Lung (tissue), 12 donors: ENCODE measurements around the gene DMAC2L. TPM values are rescaled to one million over a fixed set of nuclear protein-coding genes. Genes with fewer than 3 reads are reported as not detected.
"Not testable (repeated sequence)": the region's sequence is repeated elsewhere in the genome, so short reads cannot be mapped to it uniquely, and the experiment has no call there.

Source experiments
- ATAC-seq: fragments of 200-7000 bp; cut with Tn5 transposase; one replicate; pipeline ENCODE4 v1.9.1; 2020; ENCODE audit warnings: moderate number of reproducible peaks; ENCODE audit not compliant: insufficient read depth, low FRiP score
- DNase-seq, 3 donors: peaks; one replicate each; pipeline ENCODE4 v3.0.0-alpha.2; 2013 to 2017
- H3K27ac ChIP-seq, 2 donors: one replicate each; pipeline ENCODE4 v1.5.1; 2013; ENCODE audit warnings: mild to moderate bottlenecking in 2 of 2, moderate library complexity in 2 of 2, control low read depth in 1 of 2, inconsistent platforms in 1 of 2, low read depth in 1 of 2, low read length in 1 of 2
- H3K27me3 ChIP-seq, 3 donors: one replicate each; pipeline ENCODE4 v1.5.1; 2013; ENCODE audit warnings: low read length in 2 of 3; ENCODE audit not compliant: control insufficient read depth in 3 of 3, insufficient read depth in 3 of 3
- H3K36me3 ChIP-seq, 4 donors: one replicate each; pipeline ENCODE4 v1.5.1; 2013; ENCODE audit warnings: low read length in 4 of 4, mild to moderate bottlenecking in 1 of 4, moderate library complexity in 1 of 4; ENCODE audit not compliant: control insufficient read depth in 4 of 4, insufficient read depth in 4 of 4
- H3K4me1 ChIP-seq, 5 donors: one replicate each; pipeline ENCODE4 v1.5.1; 2013; ENCODE audit warnings: low read length in 5 of 5, mild to moderate bottlenecking in 2 of 5, moderate library complexity in 1 of 5; ENCODE audit not compliant: control insufficient read depth in 5 of 5, insufficient read depth in 5 of 5
- H3K4me3 ChIP-seq: one replicate; pipeline ENCODE4 v1.5.1; 2013; ENCODE audit warnings: mild to moderate bottlenecking, control low read depth, moderate library complexity
- H3K9ac ChIP-seq, 2 donors: one replicate each; pipeline ENCODE4 v1.5.1; 2013; ENCODE audit warnings: low read length in 2 of 2, control low read depth in 1 of 2; ENCODE audit not compliant: insufficient read depth in 1 of 2
- H3K9me3 ChIP-seq, 4 donors: one replicate each; pipeline ENCODE4 v1.5.1; 2013; ENCODE audit warnings: low read length in 3 of 4, mild to moderate bottlenecking in 1 of 4, moderate library complexity in 1 of 4; ENCODE audit not compliant: control insufficient read depth in 4 of 4, insufficient read depth in 3 of 4
- CTCF ChIP-seq: IDR thresholded peaks from 2 replicates; pipeline ENCODE4 v1.5.1; 2012; ENCODE audit warnings: mild to moderate bottlenecking; ENCODE audit errors: control extremely low read depth, extremely low read depth
- WGBS, 2 donors: extraction: QIAGEN DNeasy Blood & Tissue Kit; methylation state at CpG; one replicate each; pipeline ENCODE4 v1.1.7; 2013; 5-methylcytosine and 5-hydroxymethylcytosine counted together
- polyA plus RNA-seq, 2 donors: library from polyadenylated mRNA; stranded (reverse); fragments of 200-250 nt; gene quantifications; one replicate each; pipeline ENCODE4 v1.2.1, GENCODE V29; 2013
- total RNA-seq, 2 donors: library from RNA; depleted of rRNA in 1 of 2; stranded (reverse); fragments of >200 nt in 1 of 2; gene quantifications; one replicate each; pipeline ENCODE4 v1.2.1, GENCODE V29; 2014 to 2021
- donor health status: control.
- donor health status: control.
- donor health status: Bipolar disorder and iron deficiency.
- donor health status: healthy.
- donor health status: DM: yes; HTN: yes; CAD: no.

DMAC2L gene
- total and polyA plus RNA-seq, 4 donors, result 9.9 to 21.7 (median 17.9) TPM

- no peak overlapping the region for H3K9ac ChIP-seq
- H3K4me1 ChIP-seq, result peaks cover 0 to 2% (median 0%) of the 10 kb centered on the region in 5 donors
- 83 to 88% methylated on average over 4 of the region's 4 CpGs for WGBS, 2 donors
- DNase-seq, result no peak
- H3K4me3 ChIP-seq, result no peak overlapping the region
- H3K36me3 ChIP-seq, result no peaks in the 10 kb centered on the region
- no peaks in the 10 kb centered on the region for H3K27me3 ChIP-seq
- no peak for ATAC-seq
- no peak for TF ChIP-seq CTCF
- H3K9me3 ChIP-seq, result no peaks in the 10 kb centered on the region
- no peak overlapping the region for H3K27ac ChIP-seq
These were observed 41.0 kb downstream of the DMAC2L start for GRCh38 chr14:50353126-50353525.

- Histone ChIP-seq H3K9me3 (no peaks in the 10 kb centered on the region), H3K4me1 (peaks cover 0 to 2% (median 0%) of the 10 kb centered on the region in 5 donors), H3K27me3 (no peaks in the 10 kb centered on the region), H3K9ac (no peak overlapping the region), H3K36me3 (peaks cover 0 to 1% (median 0%) of the 10 kb centered on the region in 4 donors), H3K4me3 (no peak overlapping the region), H3K27ac (no peak overlapping the region)
- 30 to 43% methylated on average over 1 of the region's 1 CpG for WGBS, 2 donors
- DNase-seq (peak in 1 of 3 donors; percentile 72), ATAC-seq (no peak)
- no peak for TF ChIP-seq CTCF
These were observed 42.4 kb downstream of the DMAC2L start for GRCh38 chr14:50354527-50354926.

GRCh38 chr14:50355692-50356091 is 43.6 kb downstream of the DMAC2L start:
- 83 to 100% methylated on average over 1 of the region's 1 CpG for WGBS, 2 donors
- Histone ChIP-seq H3K9ac (no peak overlapping the region), H3K27ac (no peak overlapping the region), H3K4me1 (peaks cover 0 to 2% (median 0%) of the 10 kb centered on the region in 5 donors), H3K9me3 (no peaks in the 10 kb centered on the region), H3K4me3 (no peak overlapping the region), H3K36me3 (peaks cover 0 to 1% (median 0%) of the 10 kb centered on the region in 4 donors), H3K27me3 (no peaks in the 10 kb centered on the region)
- TF ChIP-seq CTCF, result no peak
- DNase-seq (no peak), ATAC-seq (no peak)

- H3K9ac ChIP-seq, H3K4me3 ChIP-seq, H3K9me3 ChIP-seq, H3K27ac ChIP-seq, DNase-seq, H3K27me3 ChIP-seq, H3K4me1 ChIP-seq, H3K36me3 ChIP-seq, ATAC-seq: not testable (repeated sequence)
- WGBS, 2 donors, result 73 to 87% methylated on average over 3 of the region's 3 CpGs
These were observed 44.2 kb downstream of the DMAC2L start for GRCh38 chr14:50356283-50356682.
